Right lung (tissue), 5 donors: Measurements from ENCODE around the gene MBOAT7. TPM values are rescaled to one million over a fixed set of nuclear protein-coding genes. Genes with fewer than 3 reads are reported as not detected.

Experiments
- DNase-seq, 2 donors: peaks; one replicate each; pipeline ENCODE4 v3.0.0-alpha.2; 2013
- polyA plus RNA-seq, 5 donors: library from polyadenylated mRNA; unstranded; fragments of 120-200 nt; gene quantifications; one replicate each; pipeline versions ENCODE4 v1.2.1 to v1.2.3, GENCODE V29; 2013; ENCODE audit warnings: inconsistent platforms in 1 of 5, low replicate concordance in 1 of 5; ENCODE audit not compliant: insufficient read length in 5 of 5, insufficient read depth in 1 of 5

Gene MBOAT7
- polyA plus RNA-seq, 5 donors, result 44.0 to 69.4 (median 54.5) TPM

- peak; percentile 76 to 84 for DNase-seq
Observed at GRCh38 chr19:54168174-54168917, 21.0 kb downstream of the MBOAT7 start.

- no peak for DNase-seq
Observed at GRCh38 chr19:54165222-54165621, 24.2 kb downstream of the MBOAT7 start.

- no peak for DNase-seq
Observed at GRCh38 chr19:54164369-54165068, 24.9 kb downstream of the MBOAT7 start.

GRCh38 chr19:54162884-54163283, 26.5 kb downstream of the MBOAT7 start:
- no peak for DNase-seq

- peak; percentile 60 to 71 for DNase-seq
Observed at GRCh38 chr19:54162241-54162805, 27.1 kb downstream of the MBOAT7 start.

- DNase-seq, result no peak
Observed at GRCh38 chr19:54160854-54161253, 28.5 kb downstream of the MBOAT7 start.

GRCh38 chr19:54160182-54160811, 29.1 kb downstream of the MBOAT7 start:
- DNase-seq, result peak in 1 of 2 donors; percentile 19

- peak; percentile 99 to 100 for DNase-seq
Observed at GRCh38 chr19:54159352-54160181, 29.8 kb downstream of the MBOAT7 start, which contains the start of gene LENG1. Gene LENG1, minus strand, starts transcription at chr19:54159721. Its CDS starts 26 bp downstream, at chr19:54159695.

GRCh38 chr19:54158812-54159351, 30.5 kb downstream of the MBOAT7 start:
- no peak for DNase-seq

GRCh38 chr19:54156953-54157352, 32.4 kb downstream of the MBOAT7 start:
- no peak for DNase-seq

GRCh38 chr19:54156490-54156889, 32.9 kb downstream of the MBOAT7 start:
- no peak for DNase-seq

GRCh38 chr19:54155694-54156093, 33.7 kb downstream of the MBOAT7 start:
- DNase-seq, result no peak

- DNase-seq, result no peak
Observed at GRCh38 chr19:54154603-54155345, 34.6 kb downstream of the MBOAT7 start.

- no peak for DNase-seq
Observed at GRCh38 chr19:54153731-54154326, 35.6 kb downstream of the MBOAT7 start.

GRCh38 chr19:54152878-54153524, 36.4 kb downstream of the MBOAT7 start:
- DNase-seq, result no peak

- DNase-seq, result no peak
Observed at GRCh38 chr19:54152267-54152666, 37.1 kb downstream of the MBOAT7 start.

- DNase-seq, result no peak
Observed at GRCh38 chr19:54151362-54152035, 37.9 kb downstream of the MBOAT7 start.

GRCh38 chr19:54149021-54149812, 40.2 kb downstream of the MBOAT7 start:
- DNase-seq, result no peak
